ENCODE results near the gene DNAH11.

Gene DNAH11

GRCh38 chr7:21618706-21619105 is 75.9 kb downstream of the DNAH11 start:
- H3K4me3 ChIP-seq (ENCODE audit: low read length), result no peak overlapping the region
- 89% methylated on average over 8 of the region's 8 CpGs for WGBS
- H3K4me1 ChIP-seq (ENCODE audit: insufficient read depth, low read length), result 0 out of 2 replicates have a peak, but pooled peaks cover 6% of the 10 kb centered on the region
- no peak overlapping the region for H3K27ac ChIP-seq (ENCODE audit: low read depth, low read length)
- H3K27me3 ChIP-seq (ENCODE audit: insufficient read depth, low read length), result no peaks in the 10 kb centered on the region
- H3K9ac ChIP-seq (ENCODE audit: low read depth, low read length), result no peak overlapping the region
- no peaks in the 10 kb centered on the region for H3K9me3 ChIP-seq (ENCODE audit: insufficient read depth, low read depth, low read length)
- no peaks in the 10 kb centered on the region for H3K36me3 ChIP-seq (ENCODE audit: insufficient read depth, low read length)

GRCh38 chr7:21620054-21620453 is 77.2 kb downstream of the DNAH11 start:
- H3K27ac ChIP-seq (ENCODE audit: low read depth, low read length), result no peak overlapping the region
- no peaks in the 10 kb centered on the region for H3K27me3 ChIP-seq (ENCODE audit: insufficient read depth, low read length)
- no peaks in the 10 kb centered on the region for H3K36me3 ChIP-seq (ENCODE audit: insufficient read depth, low read length)
- H3K4me1 ChIP-seq (ENCODE audit: insufficient read depth, low read length), result 0 out of 2 replicates have a peak, but pooled peaks cover 6% of the 10 kb centered on the region
- no peak overlapping the region for H3K4me3 ChIP-seq (ENCODE audit: low read length)
- H3K9me3 ChIP-seq (ENCODE audit: insufficient read depth, low read depth, low read length), result no peaks in the 10 kb centered on the region
- 94% methylated on average over 1 of the region's 2 CpGs for WGBS
- no peak overlapping the region for H3K9ac ChIP-seq (ENCODE audit: low read depth, low read length)

GRCh38 chr7:21624320-21624719 is 81.5 kb downstream of the DNAH11 start:
- Histone ChIP-seq H3K27ac (ENCODE audit: low read depth, low read length) (no peak overlapping the region), H3K36me3 (ENCODE audit: insufficient read depth, low read length) (no peaks in the 10 kb centered on the region), H3K4me1 (ENCODE audit: insufficient read depth, low read length) (no peaks in the 10 kb centered on the region), H3K9me3 (ENCODE audit: insufficient read depth, low read depth, low read length) (no peaks in the 10 kb centered on the region), H3K9ac (ENCODE audit: low read depth, low read length) (no peak overlapping the region), H3K27me3 (ENCODE audit: insufficient read depth, low read length) (no peaks in the 10 kb centered on the region), H3K4me3 (ENCODE audit: low read length) (no peak overlapping the region)

- H3K4me1 ChIP-seq (ENCODE audit: insufficient read depth, low read length), result no peaks in the 10 kb centered on the region
- no peak overlapping the region for H3K4me3 ChIP-seq (ENCODE audit: low read length)
- no peak overlapping the region for H3K9ac ChIP-seq (ENCODE audit: low read depth, low read length)
- no peaks in the 10 kb centered on the region for H3K36me3 ChIP-seq (ENCODE audit: insufficient read depth, low read length)
- no peaks in the 10 kb centered on the region for H3K27me3 ChIP-seq (ENCODE audit: insufficient read depth, low read length)
- H3K27ac ChIP-seq (ENCODE audit: low read depth, low read length), result no peak overlapping the region
- H3K9me3 ChIP-seq (ENCODE audit: insufficient read depth, low read depth, low read length), result no peaks in the 10 kb centered on the region
- WGBS, result 98% methylated on average over 4 of the region's 4 CpGs
Observed at GRCh38 chr7:21636694-21637093, 93.9 kb downstream of the DNAH11 start.

- 91% methylated on average over 3 of the region's 3 CpGs for WGBS
- H3K9me3 ChIP-seq (ENCODE audit: insufficient read depth, low read depth, low read length), result no peaks in the 10 kb centered on the region
- H3K27me3 ChIP-seq (ENCODE audit: insufficient read depth, low read length), result no peaks in the 10 kb centered on the region
- no peak overlapping the region for H3K9ac ChIP-seq (ENCODE audit: low read depth, low read length)
- H3K27ac ChIP-seq (ENCODE audit: low read depth, low read length), result no peak overlapping the region
- H3K36me3 ChIP-seq (ENCODE audit: insufficient read depth, low read length), result no peaks in the 10 kb centered on the region
- H3K4me3 ChIP-seq (ENCODE audit: low read length), result no peak overlapping the region
- H3K4me1 ChIP-seq (ENCODE audit: insufficient read depth, low read length), result peaks cover 5% of the 10 kb centered on the region; the same call in 1 of the 2 replicates
Observed at GRCh38 chr7:21639206-21639868, 96.5 kb downstream of the DNAH11 start.

- H3K9ac ChIP-seq (ENCODE audit: low read depth, low read length), result no peak overlapping the region
- no peak overlapping the region for H3K4me3 ChIP-seq (ENCODE audit: low read length)
- H3K36me3 ChIP-seq (ENCODE audit: insufficient read depth, low read length), result no peaks in the 10 kb centered on the region
- H3K4me1 ChIP-seq (ENCODE audit: insufficient read depth, low read length), result peaks cover 5% of the 10 kb centered on the region; the same call in 1 of the 2 replicates
- no peak overlapping the region for H3K27ac ChIP-seq (ENCODE audit: low read depth, low read length)
- 75% methylated on average over 2 of the region's 2 CpGs for WGBS
- no peaks in the 10 kb centered on the region for H3K9me3 ChIP-seq (ENCODE audit: insufficient read depth, low read depth, low read length)
- no peaks in the 10 kb centered on the region for H3K27me3 ChIP-seq (ENCODE audit: insufficient read depth, low read length)
Observed at GRCh38 chr7:21640105-21640504, 97.3 kb downstream of the DNAH11 start.

- H3K4me1 ChIP-seq (ENCODE audit: insufficient read depth, low read length), result peaks cover 5% of the 10 kb centered on the region; the same call in 1 of the 2 replicates
- no peaks in the 10 kb centered on the region for H3K27me3 ChIP-seq (ENCODE audit: insufficient read depth, low read length)
- 0 out of 2 replicates have a peak overlapping the region, but pooled peaks have one; percentile 8 for H3K27ac ChIP-seq (ENCODE audit: low read depth, low read length)
- H3K9ac ChIP-seq (ENCODE audit: low read depth, low read length), result no peak overlapping the region
- WGBS, result 96% methylated on average over 3 of the region's 4 CpGs
- no peaks in the 10 kb centered on the region for H3K36me3 ChIP-seq (ENCODE audit: insufficient read depth, low read length)
- no peak overlapping the region for H3K4me3 ChIP-seq (ENCODE audit: low read length)
- H3K9me3 ChIP-seq (ENCODE audit: insufficient read depth, low read depth, low read length), result no peaks in the 10 kb centered on the region
Observed at GRCh38 chr7:21641546-21641945, 98.7 kb downstream of the DNAH11 start.

GRCh38 chr7:21642422-21642821 is 99.6 kb downstream of the DNAH11 start:
- Histone ChIP-seq H3K9ac (ENCODE audit: low read depth, low read length) (no peak overlapping the region), H3K36me3 (ENCODE audit: insufficient read depth, low read length) (no peaks in the 10 kb centered on the region), H3K27ac (ENCODE audit: low read depth, low read length) (peak overlapping the region; percentile 31), H3K4me1 (ENCODE audit: insufficient read depth, low read length) (peaks cover 5% of the 10 kb centered on the region; the same call in 1 of the 2 replicates), H3K27me3 (ENCODE audit: insufficient read depth, low read length) (no peaks in the 10 kb centered on the region), H3K4me3 (ENCODE audit: low read length) (no peak overlapping the region), H3K9me3 (ENCODE audit: insufficient read depth, low read depth, low read length) (no peaks in the 10 kb centered on the region)
- 72% methylated on average over 3 of the region's 4 CpGs for WGBS

GRCh38 chr7:21651697-21652096 is 108.9 kb downstream of the DNAH11 start:
- Histone ChIP-seq H3K27me3 (ENCODE audit: insufficient read depth, low read length) (no peaks in the 10 kb centered on the region), H3K9ac (ENCODE audit: low read depth, low read length) (no peak overlapping the region), H3K27ac (ENCODE audit: low read depth, low read length) (no peak overlapping the region), H3K36me3 (ENCODE audit: insufficient read depth, low read length) (no peaks in the 10 kb centered on the region), H3K4me3 (ENCODE audit: low read length) (no peak overlapping the region), H3K9me3 (ENCODE audit: insufficient read depth, low read depth, low read length) (peaks cover 2% of the 10 kb centered on the region; the same call in 1 of the 2 replicates), H3K4me1 (ENCODE audit: insufficient read depth, low read length) (no peaks in the 10 kb centered on the region)
- 95% methylated on average over 1 of the region's 1 CpG for WGBS

- no peak overlapping the region for H3K9ac ChIP-seq (ENCODE audit: low read depth, low read length)
- H3K27me3 ChIP-seq (ENCODE audit: insufficient read depth, low read length), result no peaks in the 10 kb centered on the region
- H3K4me3 ChIP-seq (ENCODE audit: low read length), result no peak overlapping the region
- H3K9me3 ChIP-seq (ENCODE audit: insufficient read depth, low read depth, low read length), result no peaks in the 10 kb centered on the region
- 100% methylated on average over 4 of the region's 4 CpGs for WGBS
- no peaks in the 10 kb centered on the region for H3K36me3 ChIP-seq (ENCODE audit: insufficient read depth, low read length)
- no peaks in the 10 kb centered on the region for H3K4me1 ChIP-seq (ENCODE audit: insufficient read depth, low read length)
- H3K27ac ChIP-seq (ENCODE audit: low read depth, low read length), result no peak overlapping the region
Observed at GRCh38 chr7:21653623-21654022, 110.8 kb downstream of the DNAH11 start.

GRCh38 chr7:21656081-21656480 is 113.2 kb downstream of the DNAH11 start:
- Histone ChIP-seq H3K36me3 (ENCODE audit: insufficient read depth, low read length) (no peaks in the 10 kb centered on the region), H3K9ac (ENCODE audit: low read depth, low read length) (no peak overlapping the region), H3K4me1 (ENCODE audit: insufficient read depth, low read length) (no peaks in the 10 kb centered on the region), H3K27ac (ENCODE audit: low read depth, low read length) (no peak overlapping the region), H3K9me3 (ENCODE audit: insufficient read depth, low read depth, low read length) (peaks cover 3% of the 10 kb centered on the region; the same call in 1 of the 2 replicates), H3K4me3 (ENCODE audit: low read length) (no peak overlapping the region), H3K27me3 (ENCODE audit: insufficient read depth, low read length) (no peaks in the 10 kb centered on the region)
- WGBS, result 90% methylated on average over 5 of the region's 5 CpGs

- Histone ChIP-seq H3K36me3 (ENCODE audit: insufficient read depth, low read length) (no peaks in the 10 kb centered on the region), H3K9me3 (ENCODE audit: insufficient read depth, low read depth, low read length) (peaks cover 9% of the 10 kb centered on the region; the same call in 1 of the 2 replicates), H3K27ac (ENCODE audit: low read depth, low read length) (no peak overlapping the region), H3K27me3 (ENCODE audit: insufficient read depth, low read length) (no peaks in the 10 kb centered on the region), H3K4me3 (ENCODE audit: low read length) (no peak overlapping the region), H3K9ac (ENCODE audit: low read depth, low read length) (no peak overlapping the region), H3K4me1 (ENCODE audit: insufficient read depth, low read length) (no peaks in the 10 kb centered on the region)
- WGBS, result 96% methylated on average over 2 of the region's 2 CpGs
Observed at GRCh38 chr7:21656796-21657195, 114.0 kb downstream of the DNAH11 start.
